Stimulated activated naive CD8-positive, alpha-beta T cell treated with anti-CD3 and anti-CD28 coated beads, Interleukin-15, Interleukin-2, amounts not matched to agents 100 U/mL and 50 U/mL, for 24 hours (primary cell): ENCODE results near the gene LRRC32.
"Not testable (repeated sequence)": the region's sequence is repeated elsewhere in the genome, so short reads cannot be mapped to it uniquely, and the experiment has no call there.

Experiments
- ATAC-seq: fragments of 150-1000 bp; cut with Tn5 transposase; one replicate; pipeline ENCODE4 v1.10.0; 2021
- DNase-seq: peaks from one replicate; pipeline ENCODE4 v3.0.0; 2021

Gene LRRC32

GRCh38 chr11:76629116-76629852 lies 41.3 kb downstream of the LRRC32 start:
- DNase-seq (peak; percentile 66), ATAC-seq (peak; percentile 57)

DNA sequence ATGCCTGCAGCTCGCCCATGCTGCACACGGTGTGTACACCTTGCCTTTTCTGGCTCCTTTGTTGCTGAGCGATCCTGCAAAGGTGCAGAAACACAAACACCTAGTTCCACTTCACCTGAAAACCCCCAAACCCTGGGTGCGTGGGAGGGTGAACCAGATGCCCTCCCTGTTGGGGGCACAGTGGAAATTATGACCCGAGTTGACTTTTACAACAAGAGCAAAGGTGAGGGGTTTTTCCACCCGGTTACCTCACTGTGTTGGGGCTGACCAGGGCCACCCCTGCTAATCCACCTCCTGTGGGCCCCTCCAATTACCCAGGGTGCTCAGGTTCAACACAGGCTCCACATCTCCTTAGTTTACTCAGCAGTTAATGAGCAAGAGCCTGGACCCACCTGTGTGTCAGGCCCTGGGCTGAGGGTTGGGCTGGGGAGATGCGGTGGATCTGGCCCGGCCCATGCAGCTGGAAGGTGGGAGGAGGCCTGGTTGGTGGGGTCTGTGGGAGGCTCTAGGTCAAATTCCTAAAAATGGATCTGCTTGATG lies 42.1 kb downstream of the LRRC32 start:
- peak; percentile 87 for DNase-seq
- peak; percentile 67 for ATAC-seq

DNA sequence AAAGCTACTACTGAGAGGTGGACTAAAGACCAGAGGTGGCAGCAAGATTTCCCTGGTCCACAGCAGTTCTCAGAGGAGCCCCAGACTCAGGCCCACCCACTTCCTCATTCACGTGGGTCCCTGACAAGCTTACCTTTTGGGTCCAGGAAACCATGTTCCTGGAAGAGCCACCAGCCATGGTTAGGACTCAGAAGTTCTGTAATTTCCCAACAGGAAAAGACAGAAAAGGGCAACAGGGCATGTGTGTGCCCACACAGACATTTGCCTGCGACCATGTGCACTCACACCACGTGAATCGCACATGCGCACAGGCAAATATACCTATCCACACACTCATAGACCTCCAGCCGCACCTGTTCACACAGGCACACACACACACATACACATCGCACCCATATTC lies 42.9 kb downstream of the LRRC32 start:
- ATAC-seq = peak; percentile 4
- DNase-seq = peak; percentile 46

- DNase-seq (peak; percentile 89), ATAC-seq (peak; percentile 67)
Measured at GRCh38 chr11:76626921-76627401, 43.6 kb downstream of the LRRC32 start.

- DNase-seq = peak; percentile 3
- ATAC-seq = no peak
Measured at GRCh38 chr11:76626266-76626665, 44.3 kb downstream of the LRRC32 start.

DNA sequence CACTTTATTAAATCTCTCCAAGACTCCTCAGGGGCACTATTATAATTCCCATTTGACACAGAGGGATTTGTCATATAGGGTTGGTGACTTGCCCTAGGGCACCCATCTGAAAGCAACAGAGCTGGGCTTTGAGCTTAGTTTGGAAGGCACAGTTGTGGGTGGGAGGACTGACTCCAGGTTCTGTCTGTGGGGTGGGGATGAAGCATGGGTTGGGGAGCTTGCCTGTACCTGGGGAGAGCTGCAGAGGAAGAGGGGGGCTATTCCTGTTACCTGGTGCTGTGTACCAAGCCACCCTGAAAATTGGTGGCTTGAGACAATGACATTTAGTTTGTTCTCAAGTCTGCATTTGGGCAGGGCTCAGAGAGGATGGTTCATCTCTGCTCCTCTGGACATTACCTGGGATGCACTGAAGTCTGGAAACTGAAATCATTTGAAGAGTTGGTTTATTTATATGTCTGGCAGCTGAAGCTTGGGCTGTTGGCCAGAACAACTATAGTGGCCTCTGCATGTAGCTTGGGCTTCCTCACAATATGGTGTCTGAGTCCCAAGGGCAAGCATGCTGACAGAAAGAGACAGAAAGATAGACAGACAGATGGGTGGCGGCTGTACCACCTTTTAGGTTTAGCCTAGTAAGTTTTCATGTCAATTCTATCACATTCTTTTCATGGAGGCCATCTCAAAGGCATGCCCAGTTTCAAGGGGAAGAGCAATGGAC lies 44.9 kb downstream of the LRRC32 start:
- DNase-seq = no peak
- no peak for ATAC-seq

GRCh38 chr11:76624500-76625379 lies 45.8 kb downstream of the LRRC32 start:
- no peak for ATAC-seq
- DNase-seq = peak; percentile 2

GRCh38 chr11:76623884-76624419 lies 46.6 kb downstream of the LRRC32 start:
- DNase-seq (no peak), ATAC-seq (no peak)

DNA sequence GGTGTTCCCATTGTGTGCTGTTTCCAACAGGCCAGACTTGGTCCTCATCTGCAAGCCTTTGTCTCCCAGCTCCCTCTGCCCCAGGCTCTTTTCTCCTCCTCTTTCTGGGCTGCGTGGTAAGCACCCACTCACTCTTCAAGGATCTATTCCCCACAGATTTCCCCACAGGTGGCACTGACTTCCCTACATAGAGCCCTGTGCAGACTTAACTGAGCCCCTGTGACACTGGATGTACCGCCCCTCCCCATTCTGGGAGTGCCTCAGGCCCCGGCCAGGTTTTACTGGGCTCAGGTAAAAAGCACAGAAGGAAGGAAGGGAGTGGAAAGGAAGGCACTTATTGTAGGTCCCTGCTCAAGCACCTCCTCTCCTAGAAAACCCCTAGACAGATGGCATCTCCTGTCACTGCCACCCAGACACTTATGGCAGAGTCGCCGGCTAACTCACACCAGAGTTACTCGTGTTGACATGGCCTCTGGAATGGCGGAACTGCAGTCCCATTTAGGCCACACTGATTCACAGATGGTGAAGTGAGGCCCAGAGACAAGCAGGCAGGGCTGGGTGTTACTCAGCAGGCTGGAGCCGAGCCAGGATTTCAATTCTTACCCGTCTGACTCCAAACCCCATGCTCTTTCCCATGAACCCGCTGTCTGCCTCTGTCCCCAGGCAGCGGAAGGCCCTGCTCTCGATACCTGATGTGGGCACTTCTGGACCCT lies 47.2 kb downstream of the LRRC32 start:
- no peak for ATAC-seq
- no peak for DNase-seq

DNA sequence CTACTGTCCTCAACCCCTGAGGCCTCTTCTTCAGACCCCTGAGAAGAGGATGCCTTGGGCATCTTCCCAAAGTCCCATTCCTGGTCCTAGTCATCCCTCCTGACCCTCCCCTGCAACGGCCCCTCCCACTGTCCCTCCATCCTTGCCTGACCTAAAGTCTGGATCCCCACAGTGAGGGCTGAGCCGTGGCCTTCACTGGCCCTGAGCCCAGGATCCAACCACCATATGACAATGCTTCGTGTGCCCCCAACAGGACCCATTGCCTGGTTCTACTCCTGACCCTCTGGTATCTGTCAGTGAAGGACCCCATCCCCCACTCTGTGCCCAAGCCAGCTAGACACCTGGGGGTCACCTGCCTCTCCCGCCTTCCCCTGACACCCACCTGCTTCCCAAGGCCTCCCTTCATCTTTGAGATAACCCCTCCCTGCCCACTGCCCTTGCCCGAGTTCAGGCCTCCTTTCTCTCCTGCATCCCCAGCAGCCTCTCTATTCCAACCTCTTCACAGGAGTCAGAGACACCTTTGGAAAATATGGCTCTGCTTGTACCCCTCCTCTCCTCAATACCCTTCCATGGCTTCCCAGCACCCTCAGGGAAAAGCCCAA lies 48.0 kb downstream of the LRRC32 start:
- DNase-seq (no peak), ATAC-seq (no peak)

GRCh38 chr11:76621868-76622267 lies 48.7 kb downstream of the LRRC32 start:
- DNase-seq = no peak
- no peak for ATAC-seq

GRCh38 chr11:76621466-76621865 lies 49.1 kb downstream of the LRRC32 start:
- no peak for DNase-seq
- no peak for ATAC-seq

DNA sequence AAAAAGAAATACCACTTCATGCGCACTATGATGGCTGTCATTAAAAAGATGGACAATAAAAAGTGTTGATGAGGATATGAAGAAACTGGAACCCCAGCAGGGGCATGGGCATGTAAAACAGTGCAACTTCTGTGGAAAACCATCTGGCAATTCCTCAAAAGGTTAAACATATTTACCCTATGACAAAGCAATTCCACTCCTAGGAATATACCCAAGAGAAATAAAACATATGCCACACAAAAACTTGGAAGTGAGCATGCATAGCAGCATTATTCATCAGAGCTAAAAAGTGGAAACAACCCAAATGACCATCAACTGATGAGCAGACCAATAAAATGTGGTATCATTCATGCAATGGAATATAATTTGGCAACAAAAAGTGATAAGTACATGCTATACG lies 50.1 kb downstream of the LRRC32 start:
- ATAC-seq = no peak
- no peak for DNase-seq

GRCh38 chr11:76619801-76620200 lies 50.7 kb downstream of the LRRC32 start:
- DNase-seq, ATAC-seq: not testable (repeated sequence)

DNA sequence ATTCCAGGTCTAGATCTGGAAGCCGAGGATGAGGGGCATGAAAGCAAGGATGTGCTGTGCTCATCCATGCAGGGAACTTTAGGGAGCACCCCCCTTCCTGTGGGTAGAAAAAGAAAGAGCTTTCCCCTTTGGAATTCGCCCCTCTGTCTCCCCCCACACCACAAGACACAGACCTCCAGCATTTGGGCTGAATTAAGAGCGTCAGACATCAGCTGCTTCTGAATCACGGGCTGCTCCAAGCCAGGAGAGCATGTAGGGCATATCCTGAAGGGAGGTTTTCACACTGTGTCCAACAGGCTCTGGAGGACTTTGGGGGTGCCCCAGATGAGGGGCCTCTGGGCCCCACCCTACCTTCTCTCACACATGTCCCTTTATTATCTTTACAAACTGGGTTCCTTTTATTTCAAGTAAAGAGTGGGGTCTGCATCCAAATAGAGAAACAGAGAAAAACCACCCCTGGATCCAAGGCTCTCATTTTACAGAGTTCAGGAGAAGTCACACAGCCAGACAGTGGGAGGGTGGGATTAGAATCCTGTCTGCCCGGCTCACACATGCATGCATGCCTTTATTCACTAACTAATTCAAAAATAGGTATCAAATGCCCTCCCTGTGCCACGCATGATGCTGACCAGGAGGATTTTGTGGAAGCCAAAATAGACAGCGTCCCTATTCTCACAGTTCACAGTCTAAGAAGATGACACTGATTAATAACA lies 52.8 kb downstream of the LRRC32 start:
- no peak for DNase-seq
- no peak for ATAC-seq

GRCh38 chr11:76616676-76617552 lies 53.6 kb downstream of the LRRC32 start:
- no peak for DNase-seq
- no peak for ATAC-seq

DNA sequence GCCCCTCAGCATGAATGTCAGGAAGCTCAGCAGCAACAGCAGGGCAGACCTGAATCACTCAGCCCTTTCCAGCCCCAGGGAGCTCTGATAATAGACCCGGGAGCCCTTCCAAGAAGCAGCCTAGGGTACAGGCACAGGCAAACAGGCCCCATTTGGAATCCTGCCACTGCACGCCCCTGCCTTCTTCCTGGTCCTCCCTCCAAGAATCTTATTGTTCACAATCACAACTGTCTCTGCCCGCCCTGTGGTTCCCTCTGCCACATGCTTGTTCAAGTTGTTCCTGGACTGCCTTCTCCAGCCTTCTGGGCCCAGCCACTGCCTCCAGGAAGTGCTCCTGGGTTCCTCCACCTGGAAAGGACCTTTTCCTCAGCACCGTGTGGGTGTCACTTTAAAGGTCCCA lies 54.6 kb downstream of the LRRC32 start:
- ATAC-seq = no peak
- DNase-seq = no peak

GRCh38 chr11:76614471-76615179 lies 55.9 kb downstream of the LRRC32 start:
- ATAC-seq (no peak), DNase-seq (no peak)

- ATAC-seq (no peak), DNase-seq (no peak)
Measured at GRCh38 chr11:76613901-76614300, 56.6 kb downstream of the LRRC32 start.
